HepG2 (cell line): ENCODE results near the gene CRTAC1. TPM values are rescaled to one million over a fixed set of nuclear protein-coding genes. Genes with fewer than 3 reads are reported as not detected.

ENCODE experiments used
- DBP ChIP-seq: sonication (generic); formaldehyde crosslinking; IDR thresholded peaks from 2 replicates; pipeline ENCODE4 v1.4.0; 2020; ENCODE audit warnings: missing genetic modification reagents; ENCODE audit errors: not compliant biosample characterization
- HCFC1 ChIP-seq: fragments of 150-350 bp; IDR thresholded peaks from 2 replicates; pipeline ENCODE4 v1.6.1; 2014; ENCODE audit warnings: low read depth, low read length
- HNRNPL ChIP-seq: fragments of 200-400 bp; formaldehyde crosslinking; IDR thresholded peaks from 2 replicates; pipeline ENCODE4 v1.6.1; 2017; ENCODE audit warnings: mild to moderate bottlenecking, low read depth, low read length
- IKZF5 ChIP-seq: IDR thresholded peaks from 2 replicates; pipeline ENCODE4 v1.6.1; 2018; ENCODE audit warnings: missing genetic modification reagents, mild to moderate bottlenecking, missing compliant biosample characterization
- MIER2 ChIP-seq: IDR thresholded peaks from 2 replicates; pipeline ENCODE4 v1.6.1; 2016; ENCODE audit warnings: missing biosample characterization, missing genetic modification reagents
- NONO ChIP-seq, 2 experiments: fragments of 450-650 bp in 1 of 2; sonication (generic) in 1 of 2; formaldehyde crosslinking in 1 of 2; IDR thresholded peaks in 1 of 2; conservative IDR thresholded peaks in 1 of 2; 2 replicates each; pipeline versions ENCODE4 v1.6.1 to v1.8.0; 2017 to 2022; ENCODE audit warnings: mild to moderate bottlenecking in 1 of 2, missing genetic modification reagents in 1 of 2, moderate library complexity in 1 of 2
- PHF21A ChIP-seq: sonication (generic); formaldehyde crosslinking; IDR thresholded peaks from 2 replicates; pipeline ENCODE4 v1.5.0; 2020; ENCODE audit warnings: mild to moderate bottlenecking, missing genetic modification reagents
- PTBP1 ChIP-seq: fragments of 200-400 bp; formaldehyde crosslinking; IDR thresholded peaks from 2 replicates; pipeline ENCODE4 v1.6.1; 2018; ENCODE audit warnings: low read length, low read depth; ENCODE audit not compliant: poor library complexity, severe bottlenecking
- SMAD3 ChIP-seq: sonication (generic); formaldehyde crosslinking; IDR thresholded peaks from 2 replicates; pipeline ENCODE4 v1.4.0; 2020; ENCODE audit warnings: missing genetic modification reagents
- TGIF2 ChIP-seq: IDR thresholded peaks from 2 replicates; pipeline ENCODE4 v1.6.1; 2016; ENCODE audit warnings: control low read depth, missing compliant biosample characterization
- ZFX ChIP-seq: sonication (generic); formaldehyde crosslinking; IDR thresholded peaks from 2 replicates; pipeline ENCODE4 v1.4.0; 2020; ENCODE audit warnings: mild to moderate bottlenecking, low read depth, missing genetic modification reagents, moderate library complexity
- ZNF205 ChIP-seq: IDR thresholded peaks from 2 replicates; pipeline ENCODE4 v1.6.1; 2018; ENCODE audit warnings: missing biosample characterization, missing genetic modification reagents
- ZNF598 ChIP-seq: sonication (generic); formaldehyde crosslinking; IDR thresholded peaks from 2 replicates; pipeline ENCODE4 v1.5.1; 2020; ENCODE audit warnings: mild to moderate bottlenecking, missing genetic modification reagents, borderline replicate concordance
- ZNF609 ChIP-seq: sonication (generic); formaldehyde crosslinking; IDR thresholded peaks from 2 replicates; pipeline ENCODE4 v1.4.0; 2020; ENCODE audit warnings: mild to moderate bottlenecking, missing genetic modification reagents, borderline replicate concordance
- ZNF670 ChIP-seq: sonication (generic); formaldehyde crosslinking; IDR thresholded peaks from 2 replicates; pipeline ENCODE4 v1.8.0; 2022; ENCODE audit warnings: mild to moderate bottlenecking, missing genetic modification reagents, borderline replicate concordance
- ZSCAN30 ChIP-seq: sonication (generic); formaldehyde crosslinking; IDR thresholded peaks from 2 replicates; pipeline ENCODE4 v1.5.0; 2020; ENCODE audit warnings: mild to moderate bottlenecking, missing genetic modification reagents
- polyA plus RNA-seq, 8 experiments: library from polyadenylated mRNA; depleted of rRNA in 3 of 8; stranded (reverse) in 7 of 8; unstranded in 1 of 8; fragments of >200 nt; fragmentation: Illumina TruSeq in 4 of 8; extraction: Trizol in 4 of 8; gene quantifications; 2 replicates each; pipeline versions ENCODE4 v1.2.1 to v1.2.3, GENCODE V29; 2011 to 2016; ENCODE audit warnings: low read depth in 4 of 8, missing spikeins in 1 of 8, mixed read lengths in 1 of 8; ENCODE audit not compliant: insufficient read depth in 1 of 8
- total RNA-seq, 5 experiments: library from RNA; depleted of rRNA; stranded (reverse); fragments of >200 nt; fragmentation: Illumina TruSeq; extraction: Trizol; gene quantifications; 2 replicates each; pipeline ENCODE4 v1.2.3, GENCODE V29; 2016; ENCODE audit warnings: low read depth in 1 of 5
- TF ChIP-seq, protein P1 (sequence below): sonication (generic); formaldehyde crosslinking; IDR thresholded peaks from 2 replicates; pipeline ENCODE4 v1.4.0; 2020; ENCODE audit warnings: mild to moderate bottlenecking, missing genetic modification reagents
- TF ChIP-seq, protein P2 (sequence below): sonication (generic); formaldehyde crosslinking; IDR thresholded peaks from 2 replicates; pipeline ENCODE4 v1.4.0; 2020; ENCODE audit warnings: mild to moderate bottlenecking, low read depth, missing genetic modification reagents

Gene CRTAC1
- total and polyA plus RNA-seq, 2 of the 13 experiments (the other 11 are each of a cell fraction or from before 2014, with no cell fraction given), result not detected

- peak; percentile 78; the same call in 1 of the 2 replicates for TF ChIP-seq MIER2
- no peak for TF ChIP-seq HNRNPL
- peak; percentile 23; the same call in 1 of the 2 replicates for TF ChIP-seq IKZF5 (CRISPR knock-in tag)
- TF ChIP-seq ZSCAN30 (CRISPR knock-in tag), result no peak
- no peak for TF ChIP-seq NONO (IDR thresholded peaks at IDR 0.05)
- no peak for TF ChIP-seq NONO (CRISPR knock-in tag; conservative IDR thresholded peaks at IDR 0.05)
- TF ChIP-seq ZNF670 (CRISPR knock-in tag), result no peak
- no peak for TF ChIP-seq DBP (CRISPR knock-in tag)
- TF ChIP-seq, protein P1, sequence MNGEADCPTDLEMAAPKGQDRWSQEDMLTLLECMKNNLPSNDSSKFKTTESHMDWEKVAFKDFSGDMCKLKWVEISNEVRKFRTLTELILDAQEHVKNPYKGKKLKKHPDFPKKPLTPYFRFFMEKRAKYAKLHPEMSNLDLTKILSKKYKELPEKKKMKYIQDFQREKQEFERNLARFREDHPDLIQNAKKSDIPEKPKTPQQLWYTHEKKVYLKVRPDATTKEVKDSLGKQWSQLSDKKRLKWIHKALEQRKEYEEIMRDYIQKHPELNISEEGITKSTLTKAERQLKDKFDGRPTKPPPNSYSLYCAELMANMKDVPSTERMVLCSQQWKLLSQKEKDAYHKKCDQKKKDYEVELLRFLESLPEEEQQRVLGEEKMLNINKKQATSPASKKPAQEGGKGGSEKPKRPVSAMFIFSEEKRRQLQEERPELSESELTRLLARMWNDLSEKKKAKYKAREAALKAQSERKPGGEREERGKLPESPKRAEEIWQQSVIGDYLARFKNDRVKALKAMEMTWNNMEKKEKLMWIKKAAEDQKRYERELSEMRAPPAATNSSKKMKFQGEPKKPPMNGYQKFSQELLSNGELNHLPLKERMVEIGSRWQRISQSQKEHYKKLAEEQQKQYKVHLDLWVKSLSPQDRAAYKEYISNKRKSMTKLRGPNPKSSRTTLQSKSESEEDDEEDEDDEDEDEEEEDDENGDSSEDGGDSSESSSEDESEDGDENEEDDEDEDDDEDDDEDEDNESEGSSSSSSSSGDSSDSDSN (CRISPR knock-in tag), result peak; percentile 36; the same call in 1 of the 2 replicates
- TF ChIP-seq TGIF2 (CRISPR knock-in tag), result 0 out of 2 replicates have a peak, but pooled peaks have one; percentile 28
- TF ChIP-seq PHF21A (CRISPR knock-in tag), result peak; percentile 28; the same call in 1 of the 2 replicates
- TF ChIP-seq ZNF205 (CRISPR knock-in tag), result no peak
- TF ChIP-seq, protein P2, sequence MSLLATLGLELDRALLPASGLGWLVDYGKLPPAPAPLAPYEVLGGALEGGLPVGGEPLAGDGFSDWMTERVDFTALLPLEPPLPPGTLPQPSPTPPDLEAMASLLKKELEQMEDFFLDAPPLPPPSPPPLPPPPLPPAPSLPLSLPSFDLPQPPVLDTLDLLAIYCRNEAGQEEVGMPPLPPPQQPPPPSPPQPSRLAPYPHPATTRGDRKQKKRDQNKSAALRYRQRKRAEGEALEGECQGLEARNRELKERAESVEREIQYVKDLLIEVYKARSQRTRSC (CRISPR knock-in tag), result no peak
- peak; percentile 44 for TF ChIP-seq PTBP1
- TF ChIP-seq ZFX (CRISPR knock-in tag), result peak; percentile 52
- TF ChIP-seq ZNF609 (CRISPR knock-in tag), result no peak
- TF ChIP-seq SMAD3 (CRISPR knock-in tag), result no peak
- 0 out of 2 replicates have a peak, but pooled peaks have one; percentile 51 for TF ChIP-seq ZNF598 (CRISPR knock-in tag)
- no peak for TF ChIP-seq HCFC1
Observed at GRCh38 chr10:97869091-97870042, 161.1 kb downstream of the CRTAC1 start (continued).
